ENCODE measurements around the gene RNF31.
A peak's percentile ranks its signal among the peaks of the same experiment; 100 is the strongest.

The RNF31 gene

GRCh38 chr14:24113379-24113800 lies 33.9 kb upstream of the RNF31 start:
- Histone ChIP-seq H3K27me3 (ENCODE audit: low read depth, low read length) (no peaks in the 10 kb centered on the region), H4K20me1 (ENCODE audit: insufficient read depth, low read length) (no peaks in the 10 kb centered on the region), H2AFZ (ENCODE audit: low read depth, low read length) (peak overlapping the region; percentile 76; the same call in 1 of the 2 replicates), H3K79me2 (ENCODE audit: low read length) (peaks cover 12% of the 10 kb centered on the region; the same call in 1 of the 2 replicates), H3K36me3 (replicated peaks; ENCODE audit: low read depth, low read length) (peaks cover 12% of the 10 kb centered on the region), H3K9ac (ENCODE audit: low read length) (peak overlapping the region; percentile 96), H3K4me2 (ENCODE audit: low read length) (peak overlapping the region; percentile 89), H3K9me3 (ENCODE audit: insufficient read depth, low read length) (no peaks in the 10 kb centered on the region), H3K4me1 (ENCODE audit: low read length) (peaks cover 15% of the 10 kb centered on the region), H3K4me3 (ENCODE audit: low read length) (peak overlapping the region; percentile 91), H3K27ac (ENCODE audit: low read length) (peak overlapping the region; percentile 95)
- TF ChIP-seq EZH2phosphoT487 (IDR thresholded peaks at IDR 0.05; ENCODE audit: low read depth) (no peak), CTCF (IDR thresholded peaks at IDR 0.05; ENCODE audit: low read depth, low read length) (no peak)

GRCh38 chr14:24113801-24114531 lies 33.3 kb upstream of the RNF31 start:
- Histone ChIP-seq H4K20me1 (ENCODE audit: insufficient read depth, low read length) (no peaks in the 10 kb centered on the region), H3K9me3 (ENCODE audit: insufficient read depth, low read length) (no peaks in the 10 kb centered on the region), H3K4me1 (ENCODE audit: low read length) (peaks cover 10% of the 10 kb centered on the region), H3K79me2 (ENCODE audit: low read length) (peaks cover 12% of the 10 kb centered on the region; the same call in 1 of the 2 replicates), H3K27me3 (ENCODE audit: low read depth, low read length) (no peaks in the 10 kb centered on the region), H3K27ac (ENCODE audit: low read length) (peak overlapping the region; percentile 95), H3K4me2 (ENCODE audit: low read length) (peak overlapping the region; percentile 89), H3K36me3 (replicated peaks; ENCODE audit: low read depth, low read length) (peaks cover 17% of the 10 kb centered on the region), H3K4me3 (ENCODE audit: low read length) (peak overlapping the region; percentile 91), H3K9ac (ENCODE audit: low read length) (peak overlapping the region; percentile 96), H2AFZ (ENCODE audit: low read depth, low read length) (peak overlapping the region; percentile 76)
- no peak for TF ChIP-seq CTCF (IDR thresholded peaks at IDR 0.05; ENCODE audit: low read depth, low read length)
- no peak for TF ChIP-seq EZH2phosphoT487 (IDR thresholded peaks at IDR 0.05; ENCODE audit: low read depth)

- H4K20me1 ChIP-seq (ENCODE audit: insufficient read depth, low read length) = no peaks in the 10 kb centered on the region
- no peak for TF ChIP-seq CTCF (IDR thresholded peaks at IDR 0.05; ENCODE audit: low read depth, low read length)
- no peak for TF ChIP-seq EZH2phosphoT487 (IDR thresholded peaks at IDR 0.05; ENCODE audit: low read depth)
- peaks cover 22% of the 10 kb centered on the region for H3K36me3 ChIP-seq (replicated peaks; ENCODE audit: low read depth, low read length)
- H2AFZ ChIP-seq (ENCODE audit: low read depth, low read length) = peak within 1 kb of the TSS; percentile 76
- peak within 1 kb of the TSS; percentile 91 for H3K4me2 ChIP-seq (ENCODE audit: low read length)
- no peaks in the 10 kb centered on the region for H3K9me3 ChIP-seq (ENCODE audit: insufficient read depth, low read length)
- H3K27ac ChIP-seq (ENCODE audit: low read length) = peak within 1 kb of the TSS; percentile 95
- peaks cover 12% of the 10 kb centered on the region; the same call in 1 of the 2 replicates for H3K79me2 ChIP-seq (ENCODE audit: low read length)
- H3K4me3 ChIP-seq (ENCODE audit: low read length) = peak within 1 kb of the TSS; percentile 91
- no peaks in the 10 kb centered on the region for H3K27me3 ChIP-seq (ENCODE audit: low read depth, low read length)
- peaks cover 8% of the 10 kb centered on the region for H3K4me1 ChIP-seq (ENCODE audit: low read length)
- H3K9ac ChIP-seq (ENCODE audit: low read length) = peak within 1 kb of the TSS; percentile 96
Observed at GRCh38 chr14:24114532-24115421, 32.5 kb upstream of the RNF31 start, which contains the start of the genes DCAF11 and NRL. Gene DCAF11 (plus strand): TSS chr14:24114777. CDS start chr14:24115595, 818 bp downstream. Gene NRL (minus strand): TSS chr14:24114949. CDS start chr14:24082848, 32,101 bp downstream.

Measured in OCI-LY3 (cell line).